ENCODE data around the gene SLC6A6.

DNA sequence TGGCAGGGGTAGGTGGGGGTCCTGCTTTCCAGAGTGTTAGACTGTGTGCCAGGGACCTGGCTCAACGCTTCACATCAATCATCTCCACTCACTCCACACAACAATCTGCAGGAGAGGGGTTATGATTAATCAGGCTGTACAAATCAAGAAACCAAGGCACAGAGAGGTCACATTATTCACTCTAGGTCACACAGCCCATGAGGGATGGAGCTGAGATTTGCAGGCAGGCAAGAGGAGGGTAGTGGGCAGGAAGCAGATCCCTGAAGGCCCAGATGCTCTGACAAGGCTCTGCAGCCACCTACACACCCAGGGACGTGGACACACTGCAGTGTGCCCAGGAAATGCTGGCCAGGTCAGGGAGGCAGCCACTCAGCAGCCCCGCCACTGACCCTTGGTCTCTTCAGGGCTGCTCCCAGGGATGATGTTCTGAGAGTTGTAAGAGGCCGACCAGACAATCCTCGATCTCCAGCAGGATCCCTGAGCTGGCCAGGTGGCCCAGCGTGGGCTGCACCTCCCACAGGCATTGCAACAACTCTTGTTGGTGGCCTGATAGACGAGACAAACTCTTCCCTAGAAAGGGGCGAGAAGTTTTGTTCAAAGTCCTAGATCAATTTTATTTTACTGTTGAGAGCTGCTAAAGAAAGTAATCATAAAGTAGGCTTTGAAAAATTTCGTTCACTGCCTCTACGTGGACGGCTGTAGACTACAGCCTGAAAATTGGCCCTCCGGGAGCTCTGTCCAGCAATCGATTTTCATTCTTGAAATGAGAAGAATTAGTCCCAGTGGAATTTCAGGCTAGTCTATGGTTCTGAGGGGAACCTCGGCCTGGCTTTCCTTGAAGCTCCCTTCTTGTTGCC is 4.2 kb upstream of the SLC6A6 start:
- TF ChIP-seq PAX5 (IDR thresholded peaks at IDR 0.05; ENCODE audit: insufficient read depth, low read length, severe bottlenecking): no peak
- no peak for TF ChIP-seq POLR2AphosphoS5 (IDR thresholded peaks at IDR 0.05; ENCODE audit: low read depth, low read length)
- TF ChIP-seq POU2F2 (IDR thresholded peaks at IDR 0.05; ENCODE audit: low read depth, low read length): no peak
- no peak for TF ChIP-seq POLR2A (IDR thresholded peaks at IDR 0.05; ENCODE audit: low read depth, low read length)
